ENCODE results near the gene RNF146. TPM values are rescaled to one million over a fixed set of nuclear protein-coding genes. Genes with fewer than 3 reads are reported as not detected.
A peak's percentile ranks its signal among the peaks of the same experiment; 100 is the strongest.

Gene RNF146
- total and polyA plus RNA-seq, 4 donors, result 59.4 to 105 (median 85.4) TPM

GRCh38 chr6:127255286-127255685 lies 11.4 kb upstream of the RNF146 start:
- Histone ChIP-seq H3K36me3 (ENCODE audit: control insufficient read depth, insufficient read depth, low read length) (no peaks in the 10 kb centered on the region), H3K4me3 (ENCODE audit: low read depth, low read length) (no peak overlapping the region), H3K27ac (ENCODE audit: low read depth, low read length) (no peak overlapping the region), H3K27me3 (ENCODE audit: control insufficient read depth, insufficient read depth, low read length) (no peaks in the 10 kb centered on the region), H3K4me1 (ENCODE audit: control insufficient read depth, insufficient read depth, low read length) (no peaks in the 10 kb centered on the region), H3K9me3 (ENCODE audit: control insufficient read depth, insufficient read depth, low read length) (no peaks in the 10 kb centered on the region)
- 96% methylated on average over 5 of the region's 6 CpGs for WGBS (ENCODE audit: insufficient coverage)
- DNase-seq (ENCODE audit: low read depth in 4 of 6, low spot score in 6 of 6), result no peak

DNA sequence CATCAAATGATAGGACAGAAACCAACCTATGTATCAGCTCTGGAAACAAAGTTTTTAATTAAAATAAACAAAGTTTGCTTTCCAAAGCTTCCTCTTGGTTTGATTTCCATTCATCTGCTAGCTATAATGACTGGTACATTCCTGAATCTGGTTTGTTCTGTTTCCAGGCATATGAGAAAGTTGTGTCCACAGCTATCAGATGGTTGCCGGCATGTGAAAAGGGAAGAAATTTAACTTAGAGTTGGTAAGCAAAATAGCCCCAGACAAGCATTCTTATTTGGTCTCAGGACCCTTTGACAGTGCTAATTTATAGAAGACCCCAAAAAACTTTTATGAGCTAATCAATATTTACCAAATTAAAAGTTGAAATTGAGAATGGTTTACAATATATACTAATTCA lies 3.8 kb upstream of the RNF146 start:
- WGBS (ENCODE audit: insufficient coverage), result no CpG with 5 or more reads among the region's 1 CpG
- Histone ChIP-seq H3K4me3 (ENCODE audit: low read depth, low read length) (no peak overlapping the region), H3K27ac (ENCODE audit: low read depth, low read length) (no peak overlapping the region), H3K4me1 (ENCODE audit: control insufficient read depth, insufficient read depth, low read length) (no peaks in the 10 kb centered on the region), H3K9me3 (ENCODE audit: control insufficient read depth, insufficient read depth, low read length) (no peaks in the 10 kb centered on the region), H3K36me3 (ENCODE audit: control insufficient read depth, insufficient read depth, low read length) (no peaks in the 10 kb centered on the region), H3K27me3 (ENCODE audit: control insufficient read depth, insufficient read depth, low read length) (no peaks in the 10 kb centered on the region)
- DNase-seq (ENCODE audit: low read depth in 4 of 6, low spot score in 6 of 6), result no peak

- no peak for DNase-seq (ENCODE audit: low read depth in 4 of 6, low spot score in 6 of 6)
- no peaks in the 10 kb centered on the region for H3K36me3 ChIP-seq (ENCODE audit: control insufficient read depth, insufficient read depth, low read length)
- H3K9me3 ChIP-seq (ENCODE audit: control insufficient read depth, insufficient read depth, low read length), result no peaks in the 10 kb centered on the region
- no CpG with 5 or more reads among the region's 4 CpGs for WGBS (ENCODE audit: insufficient coverage)
- no peaks in the 10 kb centered on the region for H3K4me1 ChIP-seq (ENCODE audit: control insufficient read depth, insufficient read depth, low read length)
- no peak overlapping the region for H3K4me3 ChIP-seq (ENCODE audit: low read depth, low read length)
- H3K27ac ChIP-seq (ENCODE audit: low read depth, low read length), result no peak overlapping the region
- H3K27me3 ChIP-seq (ENCODE audit: control insufficient read depth, insufficient read depth, low read length), result no peaks in the 10 kb centered on the region
Measured at GRCh38 chr6:127263481-127263880, 3.2 kb upstream of the RNF146 start.

GRCh38 chr6:127266892-127267645 lies 405 bp downstream of the RNF146 start:
- peak; percentile 31 to 84 (median 65) for DNase-seq (ENCODE audit: low read depth in 4 of 6, low spot score in 6 of 6)
- no peaks in the 10 kb centered on the region for H3K9me3 ChIP-seq (ENCODE audit: control insufficient read depth, insufficient read depth, low read length)
- no peaks in the 10 kb centered on the region for H3K27me3 ChIP-seq (ENCODE audit: control insufficient read depth, insufficient read depth, low read length)
- H3K4me1 ChIP-seq (ENCODE audit: control insufficient read depth, insufficient read depth, low read length), result no peaks in the 10 kb centered on the region
- H3K36me3 ChIP-seq (ENCODE audit: control insufficient read depth, insufficient read depth, low read length), result no peaks in the 10 kb centered on the region
- peak overlapping the region; percentile 95 for H3K4me3 ChIP-seq (ENCODE audit: low read depth, low read length)
- under 1% methylated on average over 61 of the region's 64 CpGs for WGBS (ENCODE audit: insufficient coverage)
- H3K27ac ChIP-seq (ENCODE audit: low read depth, low read length), result peak overlapping the region; percentile 99

DNA sequence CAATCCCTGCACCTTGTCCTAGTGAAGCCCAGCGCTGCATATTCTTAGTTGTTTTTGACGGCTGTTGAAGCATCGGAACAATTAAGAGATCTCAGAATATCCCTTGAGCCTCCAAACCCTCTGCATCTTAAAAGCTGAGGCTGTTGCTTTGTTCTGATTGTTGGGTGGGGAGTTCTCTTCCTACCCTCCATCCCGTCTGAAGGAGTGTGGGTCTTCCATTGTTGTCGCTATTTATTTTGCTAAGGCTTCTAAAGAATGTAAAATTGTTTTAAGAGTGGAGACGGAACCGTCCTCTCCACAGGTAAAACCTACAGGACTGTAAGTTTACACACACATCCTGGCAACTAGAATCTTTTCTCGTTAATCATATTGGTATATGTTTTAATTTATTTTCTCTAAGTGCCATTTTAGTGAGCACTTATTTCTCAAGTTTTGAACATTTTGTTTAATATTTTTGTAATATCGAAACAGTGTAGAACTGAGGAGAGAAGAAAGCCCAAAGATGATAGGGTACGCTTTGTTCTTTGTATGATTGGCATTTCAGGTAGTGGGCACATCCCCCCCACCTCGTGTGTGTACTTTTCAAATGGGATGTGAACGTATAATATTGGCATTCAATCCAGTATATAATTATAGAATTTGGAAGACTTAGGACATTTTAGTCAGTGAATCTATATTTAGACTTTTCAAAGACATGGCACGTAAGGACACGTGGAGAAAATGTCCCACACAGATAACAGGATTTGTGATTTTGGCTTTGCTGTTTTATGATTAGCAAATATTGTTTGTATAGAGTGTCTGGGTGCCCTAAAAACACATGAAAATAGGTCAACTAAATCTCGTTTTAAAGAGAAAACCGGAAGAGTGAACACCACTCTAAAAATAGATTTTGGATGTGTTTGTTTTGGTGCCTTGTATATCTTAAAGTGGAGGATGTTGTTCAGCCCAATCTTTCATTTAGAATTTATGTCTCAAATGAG lies 1.3 kb downstream of the RNF146 start:
- no CpG with 5 or more reads among the region's 16 CpGs for WGBS (ENCODE audit: insufficient coverage)
- Histone ChIP-seq H3K36me3 (ENCODE audit: control insufficient read depth, insufficient read depth, low read length) (no peaks in the 10 kb centered on the region), H3K27ac (ENCODE audit: low read depth, low read length) (peak overlapping the region; percentile 99), H3K27me3 (ENCODE audit: control insufficient read depth, insufficient read depth, low read length) (no peaks in the 10 kb centered on the region), H3K4me1 (ENCODE audit: control insufficient read depth, insufficient read depth, low read length) (no peaks in the 10 kb centered on the region), H3K9me3 (ENCODE audit: control insufficient read depth, insufficient read depth, low read length) (no peaks in the 10 kb centered on the region), H3K4me3 (ENCODE audit: low read depth, low read length) (peak overlapping the region; percentile 95)
- peak in 2 of 6 donors; percentile 35 to 76 for DNase-seq (ENCODE audit: low read depth in 4 of 6, low spot score in 6 of 6)

GRCh38 chr6:127272576-127272975 lies 5.9 kb downstream of the RNF146 start:
- no peaks in the 10 kb centered on the region for H3K4me1 ChIP-seq (ENCODE audit: control insufficient read depth, insufficient read depth, low read length)
- no peaks in the 10 kb centered on the region for H3K36me3 ChIP-seq (ENCODE audit: control insufficient read depth, insufficient read depth, low read length)
- no peaks in the 10 kb centered on the region for H3K27me3 ChIP-seq (ENCODE audit: control insufficient read depth, insufficient read depth, low read length)
- no peak overlapping the region for H3K27ac ChIP-seq (ENCODE audit: low read depth, low read length)
- H3K9me3 ChIP-seq (ENCODE audit: control insufficient read depth, insufficient read depth, low read length), result no peaks in the 10 kb centered on the region
- DNase-seq (ENCODE audit: low read depth in 4 of 6, low spot score in 6 of 6), result no peak
- H3K4me3 ChIP-seq (ENCODE audit: low read depth, low read length), result no peak overlapping the region
- WGBS (ENCODE audit: insufficient coverage), result 90% methylated on average over 1 of the region's 3 CpGs

GRCh38 chr6:127273499-127273898 lies 6.8 kb downstream of the RNF146 start:
- H3K9me3 ChIP-seq (ENCODE audit: control insufficient read depth, insufficient read depth, low read length), result no peaks in the 10 kb centered on the region
- no peak overlapping the region for H3K27ac ChIP-seq (ENCODE audit: low read depth, low read length)
- 70% methylated on average over 1 of the region's 2 CpGs for WGBS (ENCODE audit: insufficient coverage)
- no peak overlapping the region for H3K4me3 ChIP-seq (ENCODE audit: low read depth, low read length)
- H3K4me1 ChIP-seq (ENCODE audit: control insufficient read depth, insufficient read depth, low read length), result no peaks in the 10 kb centered on the region
- no peaks in the 10 kb centered on the region for H3K27me3 ChIP-seq (ENCODE audit: control insufficient read depth, insufficient read depth, low read length)
- DNase-seq (ENCODE audit: low read depth in 4 of 6, low spot score in 6 of 6), result no peak
- no peaks in the 10 kb centered on the region for H3K36me3 ChIP-seq (ENCODE audit: control insufficient read depth, insufficient read depth, low read length)

- no peak for DNase-seq (ENCODE audit: low read depth in 4 of 6, low spot score in 6 of 6)
- H3K4me1 ChIP-seq (ENCODE audit: control insufficient read depth, insufficient read depth, low read length), result no peaks in the 10 kb centered on the region
- H3K27ac ChIP-seq (ENCODE audit: low read depth, low read length), result no peak overlapping the region
- no peaks in the 10 kb centered on the region for H3K27me3 ChIP-seq (ENCODE audit: control insufficient read depth, insufficient read depth, low read length)
- H3K36me3 ChIP-seq (ENCODE audit: control insufficient read depth, insufficient read depth, low read length), result no peaks in the 10 kb centered on the region
- H3K4me3 ChIP-seq (ENCODE audit: low read depth, low read length), result no peak overlapping the region
- WGBS (ENCODE audit: insufficient coverage), result 100% methylated on average over 1 of the region's 1 CpG
- no peaks in the 10 kb centered on the region for H3K9me3 ChIP-seq (ENCODE audit: control insufficient read depth, insufficient read depth, low read length)
Measured at GRCh38 chr6:127276331-127276730, 9.7 kb downstream of the RNF146 start.

GRCh38 chr6:127277878-127278843 lies 11.5 kb downstream of the RNF146 start:
- Histone ChIP-seq H3K27ac (ENCODE audit: low read depth, low read length) (no peak overlapping the region), H3K27me3 (ENCODE audit: control insufficient read depth, insufficient read depth, low read length) (no peaks in the 10 kb centered on the region), H3K4me3 (ENCODE audit: low read depth, low read length) (no peak overlapping the region), H3K36me3 (ENCODE audit: control insufficient read depth, insufficient read depth, low read length) (no peaks in the 10 kb centered on the region), H3K9me3 (ENCODE audit: control insufficient read depth, insufficient read depth, low read length) (no peaks in the 10 kb centered on the region), H3K4me1 (ENCODE audit: control insufficient read depth, insufficient read depth, low read length) (no peaks in the 10 kb centered on the region)
- no CpG with 5 or more reads among the region's 3 CpGs for WGBS (ENCODE audit: insufficient coverage)
- no peak for DNase-seq (ENCODE audit: low read depth in 4 of 6, low spot score in 6 of 6)
